ENCODE data around the gene DCC.

DCC gene

DNA sequence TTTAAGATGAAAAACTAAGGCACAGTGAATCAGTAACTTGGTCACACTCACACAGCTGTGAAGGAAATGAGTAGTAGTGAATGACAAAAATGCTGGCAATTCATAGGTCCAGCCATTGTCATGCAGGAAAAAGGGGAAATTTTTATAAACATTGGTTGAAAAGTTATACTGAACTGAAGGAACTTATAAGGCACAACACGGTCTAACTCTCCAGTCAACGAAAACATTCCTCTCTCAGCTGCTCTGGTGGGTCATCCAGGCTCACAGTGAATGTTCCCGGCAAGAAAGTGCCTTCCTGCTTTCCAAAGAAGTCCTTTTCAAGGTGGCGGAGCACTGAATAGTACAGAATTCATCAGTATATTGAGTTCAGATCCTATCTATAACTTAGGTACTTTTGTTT lies 476.1 kb downstream of the DCC start:
- DNase-seq (ENCODE audit: low read depth) = no peak

DNA sequence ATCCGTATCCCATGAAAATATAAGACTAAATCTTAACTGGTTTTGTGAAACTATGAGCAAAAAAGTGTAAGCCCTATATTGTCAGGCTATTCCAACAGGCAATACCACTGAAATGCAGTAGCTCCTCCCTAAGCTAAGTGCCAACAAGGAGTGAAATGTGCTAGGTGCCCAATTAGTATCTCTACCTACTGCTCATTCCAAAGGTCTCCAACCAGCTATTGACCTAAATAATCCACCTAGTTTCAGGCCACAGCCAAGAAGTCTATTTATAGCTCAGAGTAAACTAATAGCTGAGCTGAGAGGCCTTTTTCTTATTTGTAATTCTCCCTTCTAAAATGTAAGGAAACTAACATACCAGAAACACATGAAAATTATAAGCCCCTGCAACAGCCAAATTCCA lies 482.2 kb downstream of the DCC start:
- no peak for DNase-seq (ENCODE audit: low read depth)

DNA sequence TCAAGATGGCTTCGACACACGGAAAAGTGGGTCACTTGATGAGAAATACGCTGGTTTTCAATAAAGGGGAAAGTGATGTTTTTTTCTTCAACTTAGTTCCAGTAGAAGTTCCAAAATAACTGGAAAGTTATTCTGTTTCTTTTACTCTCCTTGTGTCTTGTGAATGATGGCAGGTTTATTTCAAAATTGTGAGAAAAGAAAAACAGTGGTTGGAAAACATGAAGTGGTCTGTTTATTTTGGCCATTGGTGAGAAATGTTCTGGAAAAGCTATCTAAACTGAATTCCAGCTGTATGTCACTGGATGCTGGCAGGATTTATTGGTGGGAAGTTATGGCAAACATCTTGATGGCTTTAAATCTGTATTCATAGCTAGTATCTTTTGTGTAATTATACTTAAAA lies 484.1 kb downstream of the DCC start:
- no peak for DNase-seq (ENCODE audit: low read depth)

DNA sequence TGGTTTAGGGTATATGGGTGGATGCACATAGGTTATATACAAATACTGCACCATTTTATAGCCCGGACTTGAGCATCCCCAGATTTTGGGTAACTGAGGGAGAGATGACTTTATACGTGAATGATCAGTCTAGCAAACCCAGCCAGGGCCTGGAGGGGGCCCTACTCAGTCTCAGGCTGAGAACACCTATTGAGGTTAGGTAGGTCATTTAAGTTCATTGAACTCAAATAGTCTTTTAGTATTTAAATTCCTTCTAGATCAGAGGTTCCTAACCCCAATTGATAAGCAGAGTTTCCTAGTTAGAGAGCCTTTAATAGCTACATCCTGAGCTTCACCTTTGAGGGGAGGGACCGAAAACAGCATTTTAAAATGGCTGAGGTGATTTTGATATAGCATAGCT lies 487.0 kb downstream of the DCC start:
- DNase-seq (ENCODE audit: low read depth) = no peak

DNA sequence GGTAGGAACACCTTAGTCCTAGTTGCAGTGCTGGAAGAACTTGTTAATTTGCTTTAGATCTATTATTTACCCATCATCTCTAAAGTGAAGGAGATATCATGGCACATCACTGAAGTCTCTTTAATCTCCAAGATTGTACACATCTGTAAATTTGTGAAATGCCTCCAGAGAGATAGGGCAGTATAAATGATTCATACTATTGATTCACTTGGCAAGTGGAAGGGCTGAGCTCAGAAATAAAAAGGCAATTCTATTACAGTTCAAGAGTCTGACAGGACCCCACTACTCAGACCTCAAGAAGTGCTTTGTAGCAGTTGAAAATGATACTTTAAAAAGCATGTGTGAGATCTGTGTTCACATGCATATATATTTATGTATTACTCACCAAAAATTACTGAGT lies 489.3 kb downstream of the DCC start:
- DNase-seq (ENCODE audit: low read depth) = no peak

DNA sequence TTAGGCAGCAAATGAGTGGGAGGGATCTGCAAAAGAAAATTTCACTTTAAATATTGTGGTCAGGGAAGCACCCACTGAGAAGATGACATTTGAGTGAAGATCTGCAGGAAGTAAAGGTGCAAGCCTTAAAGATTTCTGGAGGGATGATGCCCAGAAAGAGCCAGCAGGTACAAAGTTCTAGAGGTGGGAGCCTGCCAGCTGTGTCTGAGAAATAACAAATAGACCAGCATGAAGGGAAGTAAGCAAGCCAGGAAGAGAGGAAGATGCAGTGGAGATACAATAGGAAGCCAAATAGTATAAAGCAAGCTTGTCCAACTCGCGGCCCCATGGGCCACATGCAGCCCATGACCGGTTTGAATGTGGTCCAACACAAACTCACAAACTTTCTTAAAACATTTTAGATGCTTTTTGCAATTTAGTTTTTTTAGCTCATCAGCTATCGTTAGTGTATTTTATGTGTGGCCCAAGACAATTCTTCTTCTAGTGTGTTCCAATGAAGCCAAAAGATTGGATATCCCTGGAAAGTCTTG lies 489.9 kb downstream of the DCC start:
- no peak for DNase-seq (ENCODE audit: low read depth)

DNA sequence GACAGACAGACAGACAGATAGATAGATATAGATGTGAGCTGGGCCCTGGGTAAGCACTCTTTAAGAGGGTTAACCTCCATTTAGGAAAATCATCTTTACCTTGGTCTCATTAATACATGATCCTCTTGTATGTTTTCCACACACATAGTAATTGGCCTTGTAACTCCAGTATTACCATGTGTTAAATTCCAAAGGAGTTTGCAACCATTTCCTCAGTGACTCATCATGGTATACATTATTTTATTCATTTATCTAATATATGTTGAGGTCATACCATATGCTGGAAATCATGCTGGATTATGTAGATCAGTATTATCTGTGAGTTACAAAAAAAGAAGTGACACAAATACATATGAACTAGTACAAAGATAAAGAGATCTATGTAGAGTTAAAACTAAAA lies 504.3 kb downstream of the DCC start:
- no peak for DNase-seq (ENCODE audit: low read depth)

DNA sequence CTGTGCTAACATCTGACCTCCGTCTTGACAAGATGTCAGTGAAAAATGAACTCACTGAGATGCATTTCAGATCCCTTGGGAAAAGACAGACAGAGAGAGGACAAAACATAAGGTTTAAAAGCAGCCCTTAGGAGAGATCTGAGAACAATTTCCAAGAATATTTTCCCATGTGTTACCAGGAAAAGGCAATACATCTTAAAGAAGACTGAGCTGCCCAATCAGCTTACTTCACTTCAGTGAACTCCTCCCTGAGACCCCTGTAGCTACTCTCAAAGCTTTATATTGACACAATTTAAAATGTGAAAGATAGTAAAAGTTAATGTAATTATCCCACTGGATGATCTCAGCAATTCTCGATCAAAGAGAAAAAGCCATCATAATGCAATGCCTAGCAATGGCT lies 505.0 kb downstream of the DCC start:
- no peak for DNase-seq (ENCODE audit: low read depth)

DNA sequence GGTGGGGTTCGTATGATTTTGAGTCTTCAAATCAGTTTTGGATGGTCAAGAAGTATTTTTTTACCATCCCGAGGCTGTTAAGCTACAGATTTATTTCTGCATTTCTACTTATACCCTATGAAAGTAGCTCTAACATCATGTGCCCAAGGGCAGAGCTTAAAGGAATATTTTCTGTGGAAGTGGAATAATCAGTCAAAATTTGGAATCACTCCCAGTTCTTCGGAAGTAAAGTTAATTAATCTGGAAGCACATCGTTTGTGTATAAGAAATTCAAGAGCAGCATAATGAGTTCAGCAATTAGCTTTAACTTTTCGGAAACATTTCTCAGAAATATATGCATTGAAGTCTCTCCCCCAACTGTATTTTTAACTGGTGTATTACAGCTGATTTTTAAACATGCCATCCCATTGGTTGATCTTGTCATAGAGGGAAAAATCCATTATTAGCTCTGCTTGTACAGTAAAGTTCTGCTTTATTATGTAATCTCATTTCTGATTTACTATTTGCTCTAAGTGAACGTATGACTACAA lies 510.1 kb downstream of the DCC start:
- no peak for DNase-seq (ENCODE audit: low read depth)

DNA sequence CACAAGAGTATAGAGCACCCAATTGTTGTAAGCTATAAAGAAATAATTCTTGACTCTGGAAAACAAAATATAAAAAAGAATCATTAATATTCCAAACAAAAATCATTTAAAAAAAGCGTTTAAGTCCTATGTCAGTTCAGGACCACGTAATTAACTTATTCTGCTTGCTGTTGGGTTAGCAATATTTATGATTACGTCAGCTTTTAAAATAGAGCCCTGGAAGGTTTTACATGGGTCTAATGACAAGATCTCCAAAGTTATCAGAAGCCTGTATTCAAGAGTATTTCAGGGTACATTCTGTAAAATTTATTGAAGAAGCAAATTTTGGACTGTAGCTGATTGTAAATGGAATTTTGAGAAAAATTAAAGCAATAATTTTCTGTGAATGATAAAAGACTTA lies 521.6 kb downstream of the DCC start:
- no peak for DNase-seq (ENCODE audit: low read depth)

DNA sequence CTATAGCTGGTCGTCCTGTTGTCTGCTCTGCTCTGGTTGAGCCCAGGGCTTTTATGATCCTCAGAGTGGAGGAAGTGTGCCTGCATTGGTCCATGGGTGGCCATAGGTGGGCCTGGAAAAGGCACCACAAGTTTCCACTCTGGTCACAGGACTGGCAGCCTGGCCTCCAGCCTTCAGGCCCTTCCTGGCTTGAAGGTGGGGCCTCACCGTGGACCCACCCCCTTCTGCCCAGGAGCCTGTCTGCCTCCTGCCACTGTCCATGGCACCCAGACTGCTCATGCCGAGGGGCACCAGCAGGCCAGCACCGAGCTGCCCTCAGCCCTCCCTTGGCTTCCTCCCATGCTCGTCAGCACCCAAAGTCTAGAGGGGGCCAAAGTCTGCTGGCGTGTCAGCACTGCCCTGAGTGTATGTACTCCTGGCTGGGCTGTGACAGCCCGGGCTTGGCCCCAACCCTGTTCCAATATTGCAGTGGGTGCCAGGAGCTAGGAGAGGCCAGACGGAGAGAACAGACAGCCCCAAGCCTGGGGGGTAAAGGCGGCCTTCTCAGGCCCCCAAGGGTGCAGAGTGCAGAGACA lies 529.4 kb downstream of the DCC start:
- no peak for DNase-seq (ENCODE audit: low read depth)

DNA sequence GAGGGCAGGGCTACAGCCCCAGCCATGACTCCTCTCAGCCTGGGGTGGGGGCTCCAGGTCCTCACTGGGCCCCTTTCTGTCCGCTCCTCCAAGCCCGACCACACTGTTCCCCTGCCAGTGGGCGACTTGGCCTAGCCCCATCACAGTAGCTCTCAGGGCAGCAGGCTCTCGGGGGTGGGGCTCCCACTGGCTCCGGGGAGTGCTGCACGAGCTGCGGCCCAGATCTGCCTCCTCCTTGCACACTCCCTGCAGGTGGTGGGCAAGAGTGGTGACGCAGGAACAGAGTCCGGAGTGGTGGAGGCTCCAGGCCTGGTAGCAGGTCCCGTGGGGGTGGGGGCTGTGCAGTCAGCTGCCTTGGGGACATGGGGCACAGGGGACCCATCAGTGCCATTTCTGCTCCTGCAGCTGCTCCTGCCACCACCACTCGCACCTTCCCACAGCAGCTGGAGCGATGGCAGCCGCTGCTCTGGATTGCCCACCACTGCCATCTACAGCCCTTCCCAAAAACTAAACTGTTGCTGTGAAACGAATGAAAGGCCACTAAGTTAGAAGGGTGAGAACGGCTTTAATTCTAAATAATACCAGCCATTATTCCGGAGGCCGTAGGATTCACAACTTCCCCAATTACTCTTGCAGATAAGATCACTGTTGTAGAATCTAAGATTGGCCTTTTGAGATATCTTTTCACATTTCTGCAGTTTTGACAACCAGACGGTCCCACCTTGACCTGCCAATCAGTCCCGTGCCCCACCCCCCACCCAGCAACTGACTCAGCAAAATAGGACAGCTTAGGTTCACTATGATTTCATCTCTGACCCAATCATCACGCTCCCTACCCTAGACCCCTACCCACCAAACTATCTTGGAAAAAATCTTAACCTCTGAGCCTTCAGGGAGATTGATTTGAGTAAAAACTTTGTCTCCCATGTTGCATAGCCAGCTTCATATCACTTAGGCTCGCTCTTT lies 530.2 kb downstream of the DCC start:
- no peak for DNase-seq (ENCODE audit: low read depth)

DNA sequence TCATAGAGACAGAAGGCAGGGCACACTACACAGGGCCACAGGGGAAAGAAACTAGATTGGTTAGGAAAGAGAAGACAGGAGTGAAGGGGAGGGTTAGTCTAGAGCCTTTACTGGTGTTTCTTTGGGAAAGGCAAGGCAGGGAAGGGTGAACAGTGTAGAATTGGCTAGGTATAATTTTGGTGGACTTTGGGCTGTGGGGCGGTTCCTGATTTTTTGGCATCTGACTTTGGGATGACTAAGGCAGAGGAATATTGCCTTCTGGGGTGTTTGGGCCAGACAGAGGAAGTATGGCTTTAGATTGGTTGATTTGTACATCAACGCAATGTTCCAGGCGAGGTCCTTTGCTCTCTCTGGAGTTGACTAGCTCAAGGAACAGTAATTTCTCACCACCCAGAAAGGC lies 534.8 kb downstream of the DCC start:
- no peak for DNase-seq (ENCODE audit: low read depth)

DNA sequence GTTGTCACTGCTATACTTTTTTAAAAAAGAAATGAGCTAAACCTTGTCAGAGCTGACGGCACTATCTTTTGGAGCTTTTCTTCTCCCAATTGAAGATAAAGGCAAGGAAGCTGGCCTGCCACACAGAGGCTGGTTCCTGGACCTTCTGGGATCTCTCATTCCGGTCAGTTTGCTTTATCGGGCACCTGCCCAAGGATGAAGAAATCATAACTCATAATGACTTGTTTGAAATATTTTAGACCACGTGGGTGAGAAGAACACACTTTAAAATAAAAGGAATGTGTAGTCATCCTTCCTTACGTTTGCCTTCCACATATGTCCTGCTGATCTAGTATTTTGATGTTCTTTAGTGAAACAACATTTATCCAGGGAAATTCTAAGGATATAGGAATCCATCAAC lies 535.7 kb downstream of the DCC start:
- no peak for DNase-seq (ENCODE audit: low read depth)

DNA sequence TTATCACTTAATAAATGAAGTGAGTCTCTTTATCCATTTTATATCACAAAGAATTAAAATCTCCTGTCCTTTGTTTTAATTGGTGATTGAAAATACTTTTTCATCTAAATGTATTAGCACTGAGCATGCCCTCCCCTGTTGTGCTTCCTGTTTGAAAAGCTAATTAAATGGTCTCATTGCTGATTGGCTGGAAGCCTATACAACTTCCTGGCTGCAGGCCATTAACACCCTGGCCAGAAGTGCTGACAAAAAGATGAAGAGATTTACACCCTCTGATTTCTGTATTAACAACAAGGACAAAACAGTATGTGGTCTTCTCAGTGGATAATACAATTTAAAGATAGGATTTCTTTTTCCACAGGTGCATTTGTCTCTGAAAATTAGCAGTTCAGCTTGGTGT lies 548.0 kb downstream of the DCC start:
- DNase-seq (ENCODE audit: low read depth) = no peak

DNA sequence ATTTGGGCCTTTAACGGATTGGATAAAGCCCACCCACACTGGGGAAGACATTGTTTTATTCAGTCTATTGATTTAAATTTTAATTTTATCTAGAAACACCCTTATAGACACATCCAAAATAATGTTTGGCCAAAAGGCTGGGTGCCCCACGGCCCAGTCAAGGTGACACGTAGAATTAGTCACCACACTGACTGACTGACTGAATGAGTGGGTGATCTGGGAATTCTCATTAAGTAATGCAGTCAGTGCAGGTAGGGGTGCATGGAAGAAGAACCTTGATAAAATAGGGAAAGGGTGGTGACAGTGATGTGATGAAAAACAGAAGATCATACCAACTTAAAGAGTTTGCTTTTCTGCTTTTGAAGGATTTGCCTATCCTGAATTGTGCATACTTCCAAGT lies 554.8 kb downstream of the DCC start:
- no peak for DNase-seq (ENCODE audit: low read depth)

DNA sequence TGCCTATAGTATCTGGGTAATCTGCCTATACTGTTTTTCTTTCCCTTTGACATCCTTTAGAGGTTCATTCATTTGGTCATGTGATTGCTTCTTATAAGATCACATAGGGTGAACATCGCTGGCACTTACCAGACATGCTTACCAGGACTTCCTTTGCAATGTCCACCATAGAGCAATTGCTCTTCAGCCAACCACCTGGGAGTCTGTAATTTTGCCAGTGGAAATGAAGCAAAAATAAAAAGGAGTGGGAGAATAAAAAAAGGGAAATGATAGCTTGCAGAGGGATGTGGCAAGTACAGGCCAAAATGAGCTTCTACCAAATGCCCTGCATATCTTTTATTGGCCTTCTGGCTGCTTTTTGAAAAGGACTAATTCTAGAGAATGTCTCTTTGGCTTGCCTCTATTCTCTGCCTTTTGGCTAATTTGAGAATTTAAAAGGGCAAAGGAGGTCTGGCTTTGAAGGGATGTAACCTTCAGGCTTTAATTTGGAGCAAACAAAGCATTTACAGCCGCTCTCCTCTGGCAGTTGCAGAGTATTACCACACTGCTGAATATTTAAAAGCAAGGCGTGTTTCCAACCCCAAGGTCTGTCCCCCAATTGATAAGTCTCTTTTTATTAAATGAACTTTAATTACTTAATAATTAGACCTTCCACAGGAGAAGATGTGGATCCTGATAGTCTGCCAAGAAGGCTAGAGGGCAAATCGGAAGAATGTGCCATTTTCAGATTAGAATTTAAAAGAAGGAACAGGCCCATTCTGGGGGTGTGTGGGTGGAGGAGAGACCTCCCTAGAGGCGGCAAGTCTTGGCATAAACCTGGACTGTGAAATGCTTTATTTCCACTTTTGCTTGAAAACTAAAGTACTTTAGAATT lies 557.9 kb downstream of the DCC start:
- no peak for DNase-seq (ENCODE audit: low read depth)

DNA sequence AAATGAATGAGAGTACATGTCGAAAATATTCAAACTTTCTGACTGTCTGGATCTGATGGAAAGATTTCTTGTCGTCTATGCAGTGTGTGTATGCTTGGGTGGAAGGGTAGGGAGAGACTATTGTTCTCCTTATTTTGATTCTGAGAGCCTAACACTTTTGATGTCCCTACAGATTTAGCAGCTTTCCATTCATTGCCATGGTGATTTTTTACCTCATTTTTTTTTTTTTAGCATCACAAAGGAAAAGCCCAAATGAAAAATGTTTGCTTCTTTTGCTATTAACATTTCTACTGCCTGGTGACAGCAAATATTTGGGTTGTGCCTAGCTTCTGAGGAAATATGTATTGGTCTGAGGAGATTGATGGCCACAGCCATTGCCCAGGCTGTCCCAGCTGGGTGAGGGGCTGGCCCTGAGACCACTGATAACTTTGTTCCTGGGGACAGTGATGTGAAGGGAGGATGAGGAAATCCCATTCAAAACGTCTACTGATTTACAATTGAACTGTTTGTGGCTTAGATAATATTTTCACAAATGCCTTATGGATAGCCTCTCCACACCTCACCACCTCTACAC lies 558.6 kb downstream of the DCC start:
- DNase-seq (ENCODE audit: low read depth) = no peak

DNA sequence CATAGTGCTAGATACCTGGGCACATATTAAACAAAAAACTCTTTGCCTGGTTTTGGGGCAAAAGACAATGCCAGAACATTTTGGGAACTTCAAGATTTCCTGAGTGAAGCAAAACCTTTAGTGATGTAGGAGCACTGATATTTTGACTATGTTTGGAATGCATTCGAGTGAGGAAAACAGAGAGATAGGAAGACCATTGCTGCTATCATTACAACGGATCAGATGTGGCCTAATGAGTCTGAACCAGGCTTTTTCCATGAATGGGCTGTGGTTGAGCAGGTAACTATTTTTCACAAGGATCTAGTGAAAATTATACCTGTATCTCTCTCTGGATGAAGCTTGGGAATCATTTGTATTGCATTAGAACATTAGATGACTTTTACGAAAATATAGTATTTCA lies 562.2 kb downstream of the DCC start:
- DNase-seq (ENCODE audit: low read depth) = no peak

DNA sequence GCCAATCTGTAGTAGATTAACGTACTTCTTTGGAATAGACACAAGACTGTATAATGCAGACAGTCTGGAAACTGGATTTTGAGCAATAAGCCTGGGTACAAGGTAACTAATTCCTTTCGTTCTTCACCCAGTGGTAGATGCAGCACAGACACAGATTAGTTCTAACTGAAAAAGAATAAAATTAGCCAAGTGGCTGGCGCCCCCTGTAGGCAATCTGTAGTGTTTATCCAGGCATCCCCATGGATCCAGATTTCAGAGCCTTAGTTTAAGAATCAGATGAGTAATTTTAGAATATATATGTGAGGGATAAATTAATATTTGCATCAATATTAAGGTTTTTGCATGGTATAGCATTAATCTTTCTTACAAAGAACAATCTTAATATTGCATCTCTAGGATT lies 563.9 kb downstream of the DCC start:
- DNase-seq (ENCODE audit: low read depth) = no peak

DNA sequence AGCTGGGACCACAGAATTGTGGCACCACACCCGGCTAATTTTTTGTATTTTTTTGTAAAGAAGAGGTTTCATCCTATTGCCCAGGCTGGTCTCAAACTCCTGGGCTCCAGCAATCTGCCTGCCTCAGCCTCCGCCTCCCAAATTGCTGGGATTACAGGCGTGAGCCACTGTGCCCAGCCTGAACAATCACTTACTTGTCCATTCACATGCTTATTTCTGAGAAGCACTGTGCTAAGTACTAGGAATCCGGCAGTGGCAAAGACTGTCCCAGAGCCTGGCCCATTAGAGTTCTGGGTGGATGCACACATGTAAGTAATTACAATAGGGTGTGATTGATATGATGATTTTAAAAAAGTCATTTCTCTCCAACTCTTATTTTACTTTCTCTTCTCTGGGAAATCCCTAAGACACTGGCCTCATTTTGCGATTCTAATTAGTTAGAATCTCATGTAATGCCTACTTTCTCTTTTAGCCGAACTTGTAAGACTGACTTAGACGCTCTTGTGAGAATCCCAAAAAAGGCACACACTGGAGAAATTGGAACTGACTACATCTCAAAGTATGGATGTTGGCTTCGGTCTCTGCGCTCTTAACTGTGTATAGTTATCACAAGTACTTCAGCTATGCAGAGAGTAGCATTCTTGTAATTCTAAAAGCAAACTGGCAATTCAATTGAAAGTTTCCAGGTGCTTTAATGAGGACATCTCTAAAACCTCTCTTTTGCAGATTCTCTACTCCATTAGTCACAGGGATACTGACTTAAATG lies 567.7 kb downstream of the DCC start:
- DNase-seq (ENCODE audit: low read depth) = no peak

Measured in activated T-cell treated with anti-CD3 and anti-CD28 coated beads for 1 hour (primary cell).